ENCODE measurements around the gene AGFG2.
"Not testable (repeated sequence)": the region's sequence is repeated elsewhere in the genome, so short reads cannot be mapped to it uniquely, and the experiment has no call there.

The AGFG2 gene

GRCh38 chr7:100528108-100528866 is 10.7 kb upstream of the AGFG2 start:
- DNase-seq (ENCODE audit: low read depth): not testable (repeated sequence)

DNA sequence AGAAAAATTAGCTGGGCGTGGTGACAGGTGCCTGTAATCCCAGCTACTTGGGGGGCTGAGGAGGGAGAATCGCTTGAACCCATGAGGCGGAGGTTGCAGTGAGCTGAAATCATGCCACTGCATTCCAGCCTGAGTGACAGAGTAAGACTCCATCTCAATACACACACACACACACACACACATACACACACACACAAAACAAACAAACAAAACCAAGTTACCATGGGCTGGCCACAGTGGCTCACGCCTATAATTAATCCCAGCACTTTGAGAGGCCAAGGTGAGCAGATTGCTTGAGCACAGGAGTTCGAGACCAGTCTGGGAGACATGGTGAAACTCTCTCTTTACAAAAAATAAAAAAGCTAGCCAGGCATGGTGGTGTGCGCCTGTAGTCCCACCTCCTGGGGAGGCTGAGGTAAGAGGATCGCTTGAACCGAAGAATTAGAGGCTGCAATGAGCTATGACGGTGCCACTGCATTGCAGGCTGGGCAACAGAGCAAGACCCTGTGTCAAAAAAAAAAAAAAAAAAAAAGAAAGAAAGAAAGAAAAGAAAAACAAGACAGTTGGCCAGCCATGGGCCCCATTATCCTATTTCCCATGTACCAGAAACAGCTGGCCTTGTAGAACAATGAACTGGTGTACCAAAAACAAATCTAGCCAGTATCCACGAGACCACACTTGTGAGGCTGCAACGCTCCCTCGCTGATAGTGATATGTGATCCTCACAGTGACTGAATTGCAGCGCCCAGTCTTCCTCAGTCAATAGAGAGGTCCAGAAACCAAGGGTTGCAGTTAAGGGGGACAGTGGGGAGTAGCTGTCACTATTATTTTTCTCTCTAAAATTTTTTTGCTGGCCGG is 6.6 kb upstream of the AGFG2 start:
- no peak for DNase-seq (ENCODE audit: low read depth)
- TF ChIP-seq CTCF (IDR thresholded peaks at IDR 0.05; ENCODE audit: insufficient read depth, low read depth, low read length, missing control alignments): no peak
- H3K4me3 ChIP-seq (ENCODE audit: low read length): no peak overlapping the region

More at GRCh38 chr7:100528108-100528866, 10.7 kb upstream of the AGFG2 start:
- not testable (repeated sequence) for H3K4me3 ChIP-seq (ENCODE audit: low read length)

DNA sequence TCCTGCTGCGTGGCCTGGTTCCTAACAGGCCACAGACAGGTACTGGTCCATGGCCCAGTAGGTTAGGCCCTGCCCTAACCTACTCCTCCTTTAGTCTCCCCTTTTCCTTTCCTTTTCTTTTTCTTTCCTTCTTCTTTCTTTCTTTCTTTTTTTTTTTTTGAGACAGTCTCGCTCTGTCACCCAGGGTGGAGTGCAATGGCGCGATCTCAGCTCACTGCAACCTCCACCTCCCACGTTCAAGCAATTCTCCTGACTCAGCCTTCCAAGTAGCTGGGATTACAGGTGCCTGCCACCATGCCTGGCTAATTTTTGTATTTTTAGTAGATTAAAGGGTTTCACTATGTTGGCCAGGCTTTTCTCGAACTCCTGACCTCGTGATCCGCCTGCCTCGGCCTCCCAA is 3.0 kb upstream of the AGFG2 start:
- not testable (repeated sequence) for H3K4me3 ChIP-seq (ENCODE audit: low read length); DNase-seq (ENCODE audit: low read depth)

- DNase-seq (ENCODE audit: low read depth); H3K4me3 ChIP-seq (ENCODE audit: low read length): not testable (repeated sequence)
Measured at GRCh38 chr7:100536695-100537094, 2.3 kb upstream of the AGFG2 start.

- DNase-seq (ENCODE audit: low read depth): no peak
- H3K4me3 ChIP-seq (ENCODE audit: low read length): peak overlapping the region; percentile 49
- TF ChIP-seq CTCF (IDR thresholded peaks at IDR 0.05; ENCODE audit: insufficient read depth, low read depth, low read length, missing control alignments): no peak
Measured at GRCh38 chr7:100538348-100538653, 702 bp upstream of the AGFG2 start.

DNA sequence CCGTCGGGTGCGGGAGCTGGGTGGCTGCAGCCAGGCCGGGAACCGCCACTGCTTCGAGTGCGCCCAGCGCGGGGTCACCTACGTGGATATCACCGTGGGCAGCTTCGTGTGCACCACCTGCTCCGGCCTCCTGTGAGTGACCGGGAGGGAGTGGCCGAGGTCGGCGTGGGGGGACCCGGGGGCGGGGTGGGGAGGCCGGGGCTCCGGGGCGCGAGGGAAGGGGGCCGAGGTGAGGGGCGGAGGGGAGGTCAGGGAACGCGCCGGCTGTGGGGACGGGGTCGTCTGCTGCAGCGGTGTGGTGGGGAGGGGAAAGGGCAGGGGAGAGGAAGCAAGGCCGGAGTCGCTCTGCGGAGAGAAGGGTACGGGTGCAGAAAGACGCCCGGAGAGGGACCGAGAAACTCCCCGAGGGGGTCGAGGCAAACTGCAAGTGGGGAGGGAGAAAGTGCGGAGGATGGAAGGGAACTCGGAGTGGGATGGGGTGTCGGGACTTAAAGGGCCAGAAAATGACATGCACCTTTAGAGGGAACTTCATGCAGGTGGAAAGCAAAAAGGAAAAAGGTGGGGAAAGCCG is 518 bp downstream of the AGFG2 start:
- DNase-seq (ENCODE audit: low read depth): no peak

DNA sequence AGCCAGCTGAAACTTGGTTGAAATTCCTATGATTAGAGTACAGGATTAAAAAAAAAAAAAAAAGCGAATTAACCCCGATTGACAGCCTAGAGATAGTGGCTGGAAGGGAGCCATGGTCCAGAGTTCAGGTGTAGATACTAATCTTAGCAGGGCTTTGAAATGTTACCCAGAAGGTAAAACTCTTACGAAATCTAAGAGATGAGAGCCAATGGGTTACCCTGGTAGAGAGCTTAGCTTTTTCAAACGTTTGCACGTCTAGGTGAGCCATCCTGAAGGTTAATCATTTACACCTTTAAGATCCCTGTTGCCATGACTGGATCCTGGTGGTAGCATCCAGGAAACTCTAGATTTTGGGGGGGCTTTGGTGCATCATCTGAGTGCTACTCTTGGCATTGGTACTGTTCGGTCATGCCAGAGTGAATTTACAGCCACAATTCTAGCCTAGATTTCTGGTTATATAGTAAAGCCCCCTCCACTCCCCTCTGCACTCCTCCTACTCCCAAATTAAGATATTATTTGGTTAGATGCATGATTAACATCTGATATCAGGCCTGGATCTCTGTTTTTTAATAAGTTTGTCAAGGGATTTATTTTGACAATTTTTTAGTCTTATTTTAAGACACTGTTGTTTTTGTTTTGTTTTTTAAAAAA is 1.2 kb downstream of the AGFG2 start:
- no peak for TF ChIP-seq CTCF (IDR thresholded peaks at IDR 0.05; ENCODE audit: insufficient read depth, low read depth, low read length, missing control alignments)
- peak overlapping the region; percentile 55 for H3K4me3 ChIP-seq (ENCODE audit: low read length)
- no peak for DNase-seq (ENCODE audit: low read depth)

More for the DNA sequence above, 518 bp downstream of the AGFG2 start:
- no peak for TF ChIP-seq CTCF (IDR thresholded peaks at IDR 0.05; ENCODE audit: insufficient read depth, low read depth, low read length, missing control alignments)
- H3K4me3 ChIP-seq (ENCODE audit: low read length): peak overlapping the region; percentile 55

GRCh38 chr7:100541309-100541708 is 2.3 kb downstream of the AGFG2 start:
- not testable (repeated sequence) for H3K4me3 ChIP-seq (ENCODE audit: low read length); DNase-seq (ENCODE audit: low read depth)
